ENCODE data around the gene DARS1.

DARS1 gene

DNA sequence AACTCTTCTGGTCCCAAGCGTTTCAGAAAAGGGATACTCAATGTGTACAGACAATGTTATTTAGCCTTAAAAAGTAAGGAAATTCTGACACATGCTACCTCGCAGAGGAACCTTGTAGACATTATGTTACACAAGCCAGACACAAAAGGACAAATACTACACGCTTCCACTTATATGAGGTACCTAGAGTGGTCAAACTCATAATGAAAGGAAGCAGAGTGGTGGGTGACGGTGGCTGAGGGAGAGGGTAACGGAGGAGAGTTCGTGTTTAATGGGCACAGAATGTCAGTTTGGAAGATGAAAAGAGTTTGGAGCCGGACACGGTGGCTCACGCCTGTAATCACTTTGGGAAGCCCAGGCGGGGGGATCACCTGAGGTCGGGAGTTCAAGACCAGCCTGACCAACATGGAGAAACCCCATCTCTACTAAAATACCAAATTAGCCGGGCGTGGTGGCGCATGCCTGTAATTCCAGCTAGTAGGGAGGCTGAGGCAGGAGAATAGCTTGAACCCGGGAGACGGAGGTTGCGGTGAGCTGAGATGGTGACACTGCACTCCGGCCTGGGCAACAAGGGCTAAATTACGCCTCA is 110.6 kb downstream of the DARS1 start:
- no peak for DNase-seq

DNA sequence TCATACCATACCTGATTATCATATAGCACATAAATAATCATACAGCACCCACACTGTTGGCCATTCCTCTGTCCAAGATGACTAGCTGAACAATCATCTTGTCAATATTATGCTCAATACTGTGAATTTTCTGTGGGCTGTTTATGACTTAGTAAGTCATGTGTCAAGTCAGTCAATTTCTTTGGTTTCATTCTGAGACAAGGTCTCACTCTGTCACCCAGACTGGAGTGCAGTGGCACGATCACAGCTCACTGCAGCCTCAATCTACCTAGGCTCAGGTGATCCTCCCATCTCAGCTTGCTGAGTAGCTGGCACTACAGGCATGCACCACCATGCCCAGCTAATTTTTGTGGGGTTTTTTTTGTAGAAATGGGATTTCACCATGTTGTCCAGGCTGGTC is 114.9 kb downstream of the DARS1 start:
- DNase-seq: no peak

DNA sequence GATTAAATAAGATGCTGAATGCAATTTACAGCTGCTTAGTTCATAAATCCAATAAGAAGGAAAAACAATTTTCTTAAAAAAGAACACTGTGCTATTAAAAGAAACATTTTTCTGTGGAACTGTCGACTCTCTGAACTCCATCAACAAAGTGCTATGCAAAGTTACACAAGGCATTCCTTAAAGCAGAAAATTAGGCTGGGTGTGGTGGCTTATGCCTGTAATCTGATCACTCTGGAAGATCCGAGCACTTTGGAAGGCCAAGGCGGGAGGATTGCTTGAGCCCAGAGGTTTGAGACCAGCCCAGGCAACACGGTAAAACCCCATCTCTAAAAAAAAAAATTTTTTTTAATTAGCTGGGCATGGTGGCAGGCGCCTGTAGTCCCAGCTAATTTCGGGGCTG is 122.2 kb downstream of the DARS1 start:
- DNase-seq: no peak

DNA sequence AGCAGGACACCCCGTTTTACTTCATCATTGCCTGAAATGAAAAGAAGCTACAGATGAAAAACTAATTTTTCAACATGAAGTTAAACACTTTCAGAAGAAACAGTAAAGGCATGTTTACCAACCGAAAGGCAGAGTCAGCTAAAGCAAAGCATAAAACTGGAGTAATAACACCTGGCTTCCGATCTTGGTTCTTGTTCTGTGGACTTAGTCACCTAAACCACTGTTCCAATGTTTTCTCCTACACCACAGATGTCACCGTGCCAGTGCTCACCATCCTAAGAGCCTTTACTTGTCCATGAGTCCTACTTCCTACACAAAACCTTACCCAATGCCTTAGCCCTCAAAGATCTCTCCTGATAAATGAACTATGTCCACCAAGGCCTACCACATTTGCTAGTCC is 122.7 kb downstream of the DARS1 start:
- DNase-seq: no peak
